Stomach (tissue), 19 donors: ENCODE measurements around the gene PLA2G4A. TPM values are rescaled to one million over a fixed set of nuclear protein-coding genes. Genes with fewer than 3 reads are reported as not detected.

Experiments used
- DNase-seq, 2 donors: peaks; one replicate each; pipeline versions ENCODE4 v3.0.0 to v3.0.0-alpha.2; 2013 to 2019
- H3K27ac ChIP-seq, 5 donors: fragments of 200-600 bp in 4 of 5; sonication (generic) in 4 of 5; one replicate each; pipeline ENCODE4 v1.5.1; 2013 to 2019; ENCODE audit warnings: mild to moderate bottlenecking in 1 of 5, moderate library complexity in 1 of 5
- H3K27me3 ChIP-seq, 3 donors: fragments of 200-600 bp; sonication (generic); one replicate each; pipeline ENCODE4 v1.5.1; 2017 to 2019; ENCODE audit warnings: mixed run types in 1 of 3
- H3K36me3 ChIP-seq, 4 donors: fragments of 200-600 bp; sonication (generic); 1 replicate in 3 of 4; 2 replicates in 1 of 4; pipeline ENCODE4 v1.5.1; 2016 to 2019
- H3K4me1 ChIP-seq, 4 donors: fragments of 200-600 bp; sonication (generic); one replicate each; pipeline ENCODE4 v1.5.1; 2016 to 2019
- H3K4me3 ChIP-seq, 4 donors: fragments of 200-600 bp; sonication (generic) in 3 of 4; one replicate each; pipeline ENCODE4 v1.5.1; 2016 to 2019; ENCODE audit warnings: mild to moderate bottlenecking in 1 of 4
- H3K9me3 ChIP-seq, 4 donors: fragments of 200-600 bp; sonication (generic); one replicate each; pipeline ENCODE4 v1.5.1; 2016 to 2019
- EP300 ChIP-seq: sonication (generic); formaldehyde crosslinking; IDR thresholded peaks from one replicate; pipeline ENCODE4 v1.6.1; 2017; ENCODE audit warnings: antibody characterized with exemption
- POLR2A ChIP-seq, 4 donors: fragments of 450-650 bp; IDR thresholded peaks; one replicate each; pipeline ENCODE4 v1.6.1; 2016; ENCODE audit warnings: antibody characterized with exemption in 4 of 4, control low read depth in 2 of 4, mild to moderate bottlenecking in 1 of 4, moderate library complexity in 1 of 4
- POLR2AphosphoS5 ChIP-seq, 3 donors: sonication (generic); formaldehyde crosslinking; IDR thresholded peaks; one replicate each; pipeline ENCODE4 v1.6.1; 2016; ENCODE audit warnings: antibody characterized with exemption in 3 of 3
- WGBS, 5 donors: extraction: QIAGEN DNeasy Blood & Tissue Kit in 3 of 5; methylation state at CpG; one replicate each; pipeline versions ENCODE4 v1.1.5 to v1.1.7; 2013 to 2018; 5-methylcytosine and 5-hydroxymethylcytosine counted together
- intact Hi-C: fragments of 100-400 bp; cut with DNase I; formaldehyde crosslinking; loops from one replicate; pipeline ENCODE4 v1.15.1; 2023; ENCODE audit warnings: low total_unique reads
- long read RNA-seq, 10 donors: transcript quantifications; one replicate each; lab custom pipeline, GENCODE V29; 2026
- polyA plus RNA-seq, 3 donors: library from polyadenylated mRNA; stranded (reverse); fragments of 200-250 nt; gene quantifications; one replicate each; pipeline ENCODE4 v1.2.3, GENCODE V29; 2013
- total RNA-seq, 5 donors: library from RNA; depleted of rRNA; stranded (reverse); fragments of >200 nt; gene quantifications; one replicate each; pipeline versions ENCODE4 v1.1.0 to v1.2.3, GENCODE V29; 2014 to 2016
- TF ChIP-seq, protein P1 (sequence below), 7 experiments: fragments of 450-650 bp in 4 of 7; fragments of 200-600 bp in 3 of 7; sonication (generic) in 3 of 7; IDR thresholded peaks; one replicate each; pipeline ENCODE4 v1.5.1; 2016 to 2019; ENCODE audit warnings: antibody characterized with exemption in 7 of 7, control low read depth in 2 of 7, mild to moderate bottlenecking in 1 of 7
- donor health status: healthy with polysubstance abuse.
- donor health status: Bipolar disorder and iron deficiency.
- donor health status: healthy.

Gene PLA2G4A
- total RNA-seq (10 to 100 TPM in 2 of 5 donors, 1 to 10 TPM in 3; 2.2 to 17.8 (median 9.3) TPM), polyA plus RNA-seq (1 to 10 TPM; 3.6 to 7.3 (median 6.2) TPM)
- long read RNA-seq, donor 1, result 0 reads
- long read RNA-seq, donor 2, result 0 reads
- long read RNA-seq, donor 3, partial matches to known transcripts, result 0 of 1 reads
- long read RNA-seq, donor 3, other reads (novel, unspliced or antisense), result 0 of 1 reads
- long read RNA-seq, donor 4, result 0 reads
- long read RNA-seq, donor 5, result 0 reads
- long read RNA-seq, donor 6, result 0 reads
- long read RNA-seq, donor 7, partial matches to known transcripts, result 0 of 3 reads
- long read RNA-seq, donor 7, other reads (novel, unspliced or antisense), result 0 of 3 reads
- long read RNA-seq, donor 8, partial matches to known transcripts, result 0 of 1 reads
- long read RNA-seq, donor 8, other reads (novel, unspliced or antisense), result 0 of 1 reads
- long read RNA-seq, donor 9, partial matches to known transcripts, result 0 of 1 reads
- long read RNA-seq, donor 9, other reads (novel, unspliced or antisense), result 0 of 1 reads
- long read RNA-seq, donor 10, result 0 reads

DNA sequence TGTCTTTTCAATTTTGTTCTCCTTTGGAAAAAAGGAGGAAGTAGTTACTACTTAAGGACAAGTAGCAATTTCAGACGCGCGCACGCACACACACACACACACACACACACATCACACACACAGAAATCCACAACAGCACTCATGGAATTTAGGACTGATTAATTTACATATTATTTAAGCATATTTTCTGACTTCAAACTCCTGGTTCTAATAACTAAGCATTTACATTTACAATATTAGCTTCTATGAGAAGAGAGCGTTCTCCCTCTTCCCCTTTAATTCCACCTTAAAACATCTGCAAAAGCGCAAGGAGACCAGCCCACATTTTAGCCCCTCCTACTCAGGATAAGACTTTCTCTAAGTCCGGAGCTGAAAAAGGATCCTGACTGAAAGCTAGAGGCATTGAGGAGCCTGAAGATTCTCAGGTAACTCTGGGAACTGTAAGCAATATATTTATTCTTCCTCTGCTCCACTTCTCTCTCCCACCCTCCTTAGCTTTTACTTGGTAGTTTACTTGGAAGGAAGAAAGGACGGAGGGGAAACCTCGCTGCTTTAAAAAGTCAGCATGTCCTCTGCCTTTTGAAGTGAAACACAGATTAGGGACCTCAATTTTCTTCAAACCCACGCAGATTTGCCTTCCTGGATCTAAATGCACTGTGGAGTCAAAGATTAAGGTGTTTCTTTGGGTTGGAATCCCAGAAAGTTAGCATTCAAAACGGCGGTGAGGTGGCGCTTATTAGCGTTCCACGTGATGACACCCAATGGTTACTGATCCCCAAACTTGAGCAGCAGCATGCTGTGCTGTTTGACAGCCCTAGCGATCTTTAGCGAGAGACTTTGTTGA is at the start of gene PLA2G4A:
Gene PLA2G4A, plus strand, starts transcription at position 339 of the 844 bp plus-strand sequence. CDS start 25,406 bp downstream, outside the sequence.
- Histone ChIP-seq H3K27ac (peak within 1 kb of the TSS; percentile 52 to 82 (median 80)), H3K9me3 (no peaks in the 10 kb centered on the region), H3K36me3 (no peaks in the 10 kb centered on the region), H3K27me3 (no peaks in the 10 kb centered on the region), H3K4me3 (peak within 1 kb of the TSS; percentile 51 to 74 (median 62)), H3K4me1 (peaks cover 0 to 32% (median 3%) of the 10 kb centered on the region in 4 donors)
- TF ChIP-seq EP300 (no peak), POLR2AphosphoS5 (IDR thresholded peaks at IDR 0.05) (no peak), POLR2A (IDR thresholded peaks at IDR 0.05) (no peak)
- TF ChIP-seq, protein P1, sequence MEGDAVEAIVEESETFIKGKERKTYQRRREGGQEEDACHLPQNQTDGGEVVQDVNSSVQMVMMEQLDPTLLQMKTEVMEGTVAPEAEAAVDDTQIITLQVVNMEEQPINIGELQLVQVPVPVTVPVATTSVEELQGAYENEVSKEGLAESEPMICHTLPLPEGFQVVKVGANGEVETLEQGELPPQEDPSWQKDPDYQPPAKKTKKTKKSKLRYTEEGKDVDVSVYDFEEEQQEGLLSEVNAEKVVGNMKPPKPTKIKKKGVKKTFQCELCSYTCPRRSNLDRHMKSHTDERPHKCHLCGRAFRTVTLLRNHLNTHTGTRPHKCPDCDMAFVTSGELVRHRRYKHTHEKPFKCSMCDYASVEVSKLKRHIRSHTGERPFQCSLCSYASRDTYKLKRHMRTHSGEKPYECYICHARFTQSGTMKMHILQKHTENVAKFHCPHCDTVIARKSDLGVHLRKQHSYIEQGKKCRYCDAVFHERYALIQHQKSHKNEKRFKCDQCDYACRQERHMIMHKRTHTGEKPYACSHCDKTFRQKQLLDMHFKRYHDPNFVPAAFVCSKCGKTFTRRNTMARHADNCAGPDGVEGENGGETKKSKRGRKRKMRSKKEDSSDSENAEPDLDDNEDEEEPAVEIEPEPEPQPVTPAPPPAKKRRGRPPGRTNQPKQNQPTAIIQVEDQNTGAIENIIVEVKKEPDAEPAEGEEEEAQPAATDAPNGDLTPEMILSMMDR (IDR thresholded peaks at IDR 0.05), result no peak
- 2 to 6% (median 3%) methylated on average over 17 of the region's 17 CpGs for WGBS, 5 donors
- intact Hi-C loops, result no loop called here
- peak; percentile 38 to 89 for DNase-seq

DNA sequence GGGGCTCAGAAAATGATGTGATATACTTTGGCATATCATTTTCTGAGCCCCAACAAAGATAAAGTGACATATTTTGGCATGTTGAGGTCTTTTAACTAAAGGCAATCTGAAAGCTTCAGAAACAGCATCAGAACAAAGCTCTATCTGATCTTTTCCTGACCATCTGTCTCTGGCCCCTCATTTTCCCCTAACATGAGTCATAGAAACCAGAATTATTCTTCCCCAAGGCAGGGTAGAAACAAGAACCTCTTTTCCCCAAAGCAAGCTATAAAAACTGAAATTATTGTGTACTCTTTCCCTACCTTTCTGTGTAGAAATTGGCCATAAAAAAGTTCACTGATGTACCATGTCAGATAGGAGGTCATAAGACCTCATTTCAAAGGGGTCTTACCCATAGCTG is 48.7 kb upstream of the PLA2G4A start:
- Histone ChIP-seq H3K4me1 (no peaks in the 10 kb centered on the region), H3K27ac (no peak overlapping the region), H3K27me3 (no peaks in the 10 kb centered on the region), H3K4me3 (no peak overlapping the region), H3K9me3 (no peaks in the 10 kb centered on the region), H3K36me3 (no peaks in the 10 kb centered on the region)
- intact Hi-C loops, result no loop called here
- DNase-seq, result no peak
- TF ChIP-seq POLR2AphosphoS5 (IDR thresholded peaks at IDR 0.05), result no peak
- no peak for TF ChIP-seq POLR2A (IDR thresholded peaks at IDR 0.05)
- no peak for TF ChIP-seq EP300
- TF ChIP-seq, protein P1 (IDR thresholded peaks at IDR 0.05), result no peak

DNA sequence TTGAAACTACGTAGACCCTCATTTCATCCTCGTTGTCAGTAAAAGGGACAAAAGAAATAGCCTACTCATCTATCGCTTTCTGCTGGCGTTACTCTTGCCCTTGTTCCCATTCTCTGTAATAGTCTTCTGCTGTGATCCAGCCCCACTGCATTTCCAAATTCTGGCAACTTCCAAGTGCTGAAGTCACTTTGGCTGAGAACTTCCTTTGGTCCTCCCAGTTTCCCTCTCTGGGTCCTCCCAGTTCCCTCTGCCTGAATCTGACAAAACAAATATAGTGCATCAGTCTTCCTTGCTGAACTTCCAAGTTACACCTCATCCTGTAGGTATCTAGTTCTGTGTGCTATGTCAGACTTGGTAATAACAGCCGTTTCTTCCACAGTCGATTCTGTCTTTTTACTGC is 47.0 kb upstream of the PLA2G4A start:
- no peak overlapping the region for H3K4me3 ChIP-seq
- no peaks in the 10 kb centered on the region for H3K36me3 ChIP-seq
- no peaks in the 10 kb centered on the region for H3K4me1 ChIP-seq
- intact Hi-C loops, result no loop called here
- no peaks in the 10 kb centered on the region for H3K27me3 ChIP-seq
- peak in 1 of 2 donors; percentile 32 for DNase-seq
- TF ChIP-seq POLR2AphosphoS5 (IDR thresholded peaks at IDR 0.05) (no peak), POLR2A (IDR thresholded peaks at IDR 0.05) (no peak), EP300 (no peak)
- TF ChIP-seq, protein P1 (IDR thresholded peaks at IDR 0.05), result no peak
- no peaks in the 10 kb centered on the region for H3K9me3 ChIP-seq
- WGBS, 5 donors, result 80 to 93% (median 87%) methylated on average over 6 of the region's 6 CpGs
- H3K27ac ChIP-seq, result no peak overlapping the region

DNA sequence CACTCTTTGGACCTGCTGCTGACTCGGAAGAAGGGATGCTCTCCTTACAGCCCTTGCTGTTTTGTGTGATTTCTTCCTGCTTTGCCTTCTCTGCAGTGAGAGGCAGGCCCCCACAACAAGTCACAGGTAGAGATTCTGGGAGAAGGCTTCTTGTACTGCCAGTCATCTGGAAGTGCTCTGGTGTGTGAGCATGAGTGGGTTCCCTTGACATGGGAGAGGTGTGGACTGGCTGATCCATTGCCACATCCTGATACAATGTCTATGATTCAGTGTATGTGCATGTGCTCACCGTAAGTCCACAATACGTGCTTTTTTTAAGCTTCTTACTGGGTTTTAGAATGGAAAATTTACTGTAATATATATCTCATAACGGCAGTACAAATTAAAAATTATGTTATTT is 46.0 kb upstream of the PLA2G4A start:
- no peak overlapping the region for H3K27ac ChIP-seq
- no peaks in the 10 kb centered on the region for H3K36me3 ChIP-seq
- H3K9me3 ChIP-seq, result no peaks in the 10 kb centered on the region
- no peaks in the 10 kb centered on the region for H3K27me3 ChIP-seq
- no peak for TF ChIP-seq POLR2AphosphoS5 (IDR thresholded peaks at IDR 0.05)
- DNase-seq, result no peak
- WGBS, 5 donors, result 77 to 88% (median 86%) methylated on average over 4 of the region's 4 CpGs
- no peak overlapping the region for H3K4me3 ChIP-seq
- intact Hi-C loops, result no loop called here
- no peaks in the 10 kb centered on the region for H3K4me1 ChIP-seq
